HepG2 (cell line): ENCODE data around the gene LEMD2. TPM values are rescaled to one million over a fixed set of nuclear protein-coding genes. Genes with fewer than 3 reads are reported as not detected.

ENCODE experiments used
- E2F1 ChIP-seq: sonication (generic); formaldehyde crosslinking; IDR thresholded peaks from 2 replicates; pipeline ENCODE4 v1.5.0; 2020; ENCODE audit warnings: missing genetic modification reagents
- ELF3 ChIP-seq: IDR thresholded peaks from 2 replicates; pipeline ENCODE4 v1.6.1; 2016; ENCODE audit warnings: missing genetic modification reagents, missing compliant biosample characterization
- ETV5 ChIP-seq: IDR thresholded peaks from 2 replicates; pipeline ENCODE4 v1.6.1; 2018; ENCODE audit warnings: missing biosample characterization, missing genetic modification reagents, inconsistent platforms, borderline replicate concordance
- HNRNPLL ChIP-seq: fragments of 200-400 bp; formaldehyde crosslinking; IDR thresholded peaks from 2 replicates; pipeline ENCODE4 v1.6.1; 2017; ENCODE audit warnings: mild to moderate bottlenecking, low read depth, low read length; ENCODE audit not compliant: poor library complexity, severe bottlenecking
- MED1 ChIP-seq: sonication (generic); formaldehyde crosslinking; IDR thresholded peaks from 2 replicates; pipeline ENCODE4 v1.4.0; 2020; ENCODE audit warnings: missing genetic modification reagents
- NCOA2 ChIP-seq: sonication (generic); formaldehyde crosslinking; IDR thresholded peaks from 2 replicates; pipeline ENCODE4 v1.8.0; 2022; ENCODE audit warnings: inconsistent platforms
- NFKBIZ ChIP-seq: IDR thresholded peaks from 2 replicates; pipeline ENCODE4 v1.6.1; 2018; ENCODE audit warnings: missing genetic modification reagents, missing compliant biosample characterization
- PHF20 ChIP-seq: sonication (generic); formaldehyde crosslinking; IDR thresholded peaks from 2 replicates; pipeline ENCODE4 v1.5.0; 2020; ENCODE audit warnings: mild to moderate bottlenecking, missing genetic modification reagents
- PLRG1 ChIP-seq: fragments of 450-650 bp; conservative IDR thresholded peaks from 2 replicates; pipeline ENCODE4 v1.6.1; 2016
- POGK ChIP-seq: sonication (generic); formaldehyde crosslinking; conservative IDR thresholded peaks from 2 replicates; pipeline ENCODE4 v1.8.0; 2022; ENCODE audit warnings: mild to moderate bottlenecking, moderate library complexity, missing genetic modification reagents
- POLR2AphosphoS5 ChIP-seq: IDR thresholded peaks from 2 replicates; pipeline ENCODE4 v1.6.1; 2012; ENCODE audit warnings: low read depth, low read length
- RARA ChIP-seq: IDR thresholded peaks from 2 replicates; pipeline ENCODE4 v1.6.1; 2016; ENCODE audit warnings: missing genetic modification reagents, missing compliant biosample characterization
- SATB2 ChIP-seq: sonication (generic); formaldehyde crosslinking; IDR thresholded peaks from 2 replicates; pipeline ENCODE4 v1.5.0; 2020; ENCODE audit warnings: missing genetic modification reagents
- SRF ChIP-seq: IDR thresholded peaks from 2 replicates; pipeline ENCODE4 v1.6.1; 2011; ENCODE audit warnings: mild to moderate bottlenecking, low read depth, low read length, moderate library complexity
- SRY ChIP-seq: sonication (generic); formaldehyde crosslinking; IDR thresholded peaks from 2 replicates; pipeline ENCODE4 v1.8.0; 2022; ENCODE audit warnings: mild to moderate bottlenecking, missing genetic modification reagents
- ZMAT3 ChIP-seq: sonication (generic); formaldehyde crosslinking; conservative IDR thresholded peaks from 2 replicates; pipeline ENCODE4 v1.7.0; 2021; ENCODE audit warnings: missing genetic modification reagents
- ZNF83 ChIP-seq: sonication (generic); formaldehyde crosslinking; IDR thresholded peaks from 2 replicates; pipeline ENCODE4 v1.4.0; 2020; ENCODE audit warnings: missing genetic modification reagents, mild to moderate bottlenecking, borderline replicate concordance
- polyA plus RNA-seq, 8 experiments: library from polyadenylated mRNA; depleted of rRNA in 3 of 8; stranded (reverse) in 7 of 8; unstranded in 1 of 8; fragments of >200 nt; fragmentation: Illumina TruSeq in 4 of 8; extraction: Trizol in 4 of 8; gene quantifications; 2 replicates each; pipeline versions ENCODE4 v1.2.1 to v1.2.3, GENCODE V29; 2011 to 2016; ENCODE audit warnings: low read depth in 4 of 8, missing spikeins in 1 of 8, mixed read lengths in 1 of 8; ENCODE audit not compliant: insufficient read depth in 1 of 8
- total RNA-seq, 5 experiments: library from RNA; depleted of rRNA; stranded (reverse); fragments of >200 nt; fragmentation: Illumina TruSeq; extraction: Trizol; gene quantifications; 2 replicates each; pipeline ENCODE4 v1.2.3, GENCODE V29; 2016; ENCODE audit warnings: low read depth in 1 of 5
- TF ChIP-seq, protein P1 (sequence below): sonication (generic); formaldehyde crosslinking; IDR thresholded peaks from 2 replicates; pipeline ENCODE4 v1.8.1; 2022; ENCODE audit warnings: low read depth, mild to moderate bottlenecking, missing genetic modification reagents
- TF ChIP-seq, protein P2 (sequence below): sonication (generic); formaldehyde crosslinking; IDR thresholded peaks from 2 replicates; pipeline ENCODE4 v1.4.0; 2020; ENCODE audit warnings: missing genetic modification reagents, borderline replicate concordance

The LEMD2 gene
- total and polyA plus RNA-seq, 2 of the 13 experiments (the other 11 are each of a cell fraction or from before 2014, with no cell fraction given), result 45.2 to 62.9 TPM

DNA sequence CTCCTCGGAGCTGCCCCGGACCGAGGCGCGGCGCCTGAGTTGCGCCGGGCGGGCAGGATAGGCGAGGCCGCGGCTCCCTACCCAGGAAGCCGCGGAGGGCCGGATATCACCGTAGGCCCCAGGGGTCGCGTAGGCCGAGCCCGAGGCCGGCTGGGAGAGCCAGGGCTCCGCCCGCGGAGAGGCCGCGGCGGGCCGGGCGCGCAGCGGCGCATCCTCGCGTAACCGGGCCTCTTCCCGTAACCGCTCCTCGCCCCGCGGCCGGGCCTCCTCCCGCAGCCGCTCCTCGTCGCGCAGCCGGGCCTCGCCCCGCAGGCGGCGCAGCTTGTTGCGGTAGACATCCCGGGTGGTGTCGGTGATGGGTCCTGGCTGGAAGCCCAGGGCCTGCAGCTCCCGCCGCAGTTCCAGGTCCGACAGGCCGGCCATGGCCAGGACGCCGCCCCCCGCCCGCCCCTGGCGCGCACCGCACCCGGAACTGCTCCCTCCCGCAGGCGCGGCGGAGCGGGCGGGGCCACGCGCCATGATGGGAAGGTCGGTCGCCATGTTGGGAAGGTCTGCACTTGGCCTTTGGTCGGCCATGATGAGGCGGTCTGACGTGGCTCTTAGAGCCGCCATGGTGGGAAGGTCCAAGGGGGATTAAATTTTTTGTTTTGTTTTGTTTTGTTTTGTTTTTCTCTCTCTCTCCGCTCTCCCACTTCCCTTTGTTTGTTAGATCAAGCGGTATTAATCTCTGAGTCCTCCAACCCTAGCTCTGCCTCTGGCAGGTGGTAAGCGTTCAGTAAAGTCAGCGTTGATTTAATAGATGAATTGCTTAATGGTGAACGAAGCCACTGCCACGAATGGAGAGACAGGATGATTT, at the start of gene LEMD2 (continued):
- peak; percentile 55 for TF ChIP-seq RARA (CRISPR knock-in tag)
- 0 out of 2 replicates have a peak, but pooled peaks have one; percentile 28 for TF ChIP-seq ZNF83 (CRISPR knock-in tag)
- TF ChIP-seq MED1 (CRISPR knock-in tag), result peak; percentile 88
- peak; percentile 98 for TF ChIP-seq SRY (CRISPR knock-in tag)
- TF ChIP-seq POGK (CRISPR knock-in tag), result peak; percentile 80; the same call in 1 of the 2 replicates
- TF ChIP-seq, protein P1, sequence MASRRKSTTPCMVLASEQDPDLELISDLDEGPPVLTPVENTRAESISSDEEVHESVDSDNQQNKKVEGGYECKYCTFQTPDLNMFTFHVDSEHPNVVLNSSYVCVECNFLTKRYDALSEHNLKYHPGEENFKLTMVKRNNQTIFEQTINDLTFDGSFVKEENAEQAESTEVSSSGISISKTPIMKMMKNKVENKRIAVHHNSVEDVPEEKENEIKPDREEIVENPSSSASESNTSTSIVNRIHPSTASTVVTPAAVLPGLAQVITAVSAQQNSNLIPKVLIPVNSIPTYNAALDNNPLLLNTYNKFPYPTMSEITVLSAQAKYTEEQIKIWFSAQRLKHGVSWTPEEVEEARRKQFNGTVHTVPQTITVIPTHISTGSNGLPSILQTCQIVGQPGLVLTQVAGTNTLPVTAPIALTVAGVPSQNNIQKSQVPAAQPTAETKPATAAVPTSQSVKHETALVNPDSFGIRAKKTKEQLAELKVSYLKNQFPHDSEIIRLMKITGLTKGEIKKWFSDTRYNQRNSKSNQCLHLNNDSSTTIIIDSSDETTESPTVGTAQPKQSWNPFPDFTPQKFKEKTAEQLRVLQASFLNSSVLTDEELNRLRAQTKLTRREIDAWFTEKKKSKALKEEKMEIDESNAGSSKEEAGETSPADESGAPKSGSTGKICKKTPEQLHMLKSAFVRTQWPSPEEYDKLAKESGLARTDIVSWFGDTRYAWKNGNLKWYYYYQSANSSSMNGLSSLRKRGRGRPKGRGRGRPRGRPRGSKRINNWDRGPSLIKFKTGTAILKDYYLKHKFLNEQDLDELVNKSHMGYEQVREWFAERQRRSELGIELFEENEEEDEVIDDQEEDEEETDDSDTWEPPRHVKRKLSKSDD (CRISPR knock-in tag), result peak; percentile 100
- TF ChIP-seq POLR2AphosphoS5, result peak; percentile 73
- peak; percentile 83; the same call in 1 of the 2 replicates for TF ChIP-seq ETV5 (CRISPR knock-in tag)
- TF ChIP-seq PHF20, result peak; percentile 87
- peak; percentile 83 for TF ChIP-seq E2F1
- TF ChIP-seq, protein P2, sequence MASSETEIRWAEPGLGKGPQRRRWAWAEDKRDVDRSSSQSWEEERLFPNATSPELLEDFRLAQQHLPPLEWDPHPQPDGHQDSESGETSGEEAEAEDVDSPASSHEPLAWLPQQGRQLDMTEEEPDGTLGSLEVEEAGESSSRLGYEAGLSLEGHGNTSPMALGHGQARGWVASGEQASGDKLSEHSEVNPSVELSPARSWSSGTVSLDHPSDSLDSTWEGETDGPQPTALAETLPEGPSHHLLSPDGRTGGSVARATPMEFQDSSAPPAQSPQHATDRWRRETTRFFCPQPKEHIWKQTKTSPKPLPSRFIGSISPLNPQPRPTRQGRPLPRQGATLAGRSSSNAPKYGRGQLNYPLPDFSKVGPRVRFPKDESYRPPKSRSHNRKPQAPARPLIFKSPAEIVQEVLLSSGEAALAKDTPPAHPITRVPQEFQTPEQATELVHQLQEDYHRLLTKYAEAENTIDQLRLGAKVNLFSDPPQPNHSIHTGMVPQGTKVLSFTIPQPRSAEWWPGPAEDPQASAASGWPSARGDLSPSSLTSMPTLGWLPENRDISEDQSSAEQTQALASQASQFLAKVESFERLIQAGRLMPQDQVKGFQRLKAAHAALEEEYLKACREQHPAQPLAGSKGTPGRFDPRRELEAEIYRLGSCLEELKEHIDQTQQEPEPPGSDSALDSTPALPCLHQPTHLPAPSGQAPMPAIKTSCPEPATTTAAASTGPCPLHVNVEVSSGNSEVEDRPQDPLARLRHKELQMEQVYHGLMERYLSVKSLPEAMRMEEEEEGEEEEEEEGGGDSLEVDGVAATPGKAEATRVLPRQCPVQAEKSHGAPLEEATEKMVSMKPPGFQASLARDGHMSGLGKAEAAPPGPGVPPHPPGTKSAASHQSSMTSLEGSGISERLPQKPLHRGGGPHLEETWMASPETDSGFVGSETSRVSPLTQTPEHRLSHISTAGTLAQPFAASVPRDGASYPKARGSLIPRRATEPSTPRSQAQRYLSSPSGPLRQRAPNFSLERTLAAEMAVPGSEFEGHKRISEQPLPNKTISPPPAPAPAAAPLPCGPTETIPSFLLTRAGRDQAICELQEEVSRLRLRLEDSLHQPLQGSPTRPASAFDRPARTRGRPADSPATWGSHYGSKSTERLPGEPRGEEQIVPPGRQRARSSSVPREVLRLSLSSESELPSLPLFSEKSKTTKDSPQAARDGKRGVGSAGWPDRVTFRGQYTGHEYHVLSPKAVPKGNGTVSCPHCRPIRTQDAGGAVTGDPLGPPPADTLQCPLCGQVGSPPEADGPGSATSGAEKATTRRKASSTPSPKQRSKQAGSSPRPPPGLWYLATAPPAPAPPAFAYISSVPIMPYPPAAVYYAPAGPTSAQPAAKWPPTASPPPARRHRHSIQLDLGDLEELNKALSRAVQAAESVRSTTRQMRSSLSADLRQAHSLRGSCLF (CRISPR knock-in tag), result no peak
- peak; percentile 99 for TF ChIP-seq ELF3 (CRISPR knock-in tag)
- peak; percentile 89 for TF ChIP-seq HNRNPLL
- peak; percentile 69 for TF ChIP-seq ZMAT3 (CRISPR knock-in tag)
- TF ChIP-seq NFKBIZ (CRISPR knock-in tag), result peak; percentile 81; the same call in 1 of the 2 replicates
- peak; percentile 55 for TF ChIP-seq NCOA2 (CRISPR knock-in tag)
- TF ChIP-seq SRF, result no peak
- peak; percentile 90; the same call in 1 of the 2 replicates for TF ChIP-seq SATB2 (CRISPR knock-in tag)
- no peak for TF ChIP-seq PLRG1
